Common myeloid progenitor, CD34-positive (primary cell): Measurements from ENCODE around the gene APBB1IP.
"Not testable (repeated sequence)": the region's sequence is repeated elsewhere in the genome, so short reads cannot be mapped to it uniquely, and the experiment has no call there.

Source experiments
- CTCF ChIA-PET: fragments of 350-600 bp; sonication (Branson Sonifier 250); formaldehyde crosslinking; loops from one replicate; lab custom pipeline; 2021; ENCODE audit warnings: antibody characterized with exemption; lab: Charles Lee
- POLR2A ChIA-PET: fragments of 350-600 bp; sonication (Branson Sonifier 250); formaldehyde crosslinking; loops from one replicate; lab custom pipeline; 2021; ENCODE audit warnings: antibody characterized with exemption; lab: Charles Lee
- DNase-seq, 3 donors: peaks; one replicate each; pipeline versions ENCODE4 v3.0.0 to v3.0.0-alpha.2; 2013
- H3K27ac ChIP-seq, 2 experiments: 1 replicate in 1 of 2; 2 replicates in 1 of 2; pipeline ENCODE4 v1.7.0; 2013; ENCODE audit warnings: inconsistent platforms in 2 of 2, low read length in 2 of 2, mild to moderate bottlenecking in 2 of 2, low read depth in 1 of 2, moderate library complexity in 1 of 2; ENCODE audit not compliant: severe bottlenecking in 2 of 2, insufficient read depth in 1 of 2, poor library complexity in 1 of 2
- H3K27me3 ChIP-seq, 5 experiments: replicated peaks in 2 of 5; 1 replicate in 3 of 5; 2 replicates in 2 of 5; pipeline versions ENCODE4 v1.6.1 to v1.7.0; 2013; ENCODE audit warnings: low read length in 4 of 5, mild to moderate bottlenecking in 2 of 5, moderate library complexity in 2 of 5, inconsistent platforms in 1 of 5; ENCODE audit not compliant: insufficient read depth in 5 of 5, control insufficient read depth in 4 of 5
- H3K36me3 ChIP-seq, 4 experiments: 1 replicate in 2 of 4; 2 replicates in 2 of 4; pipeline versions ENCODE4 v1.6.1 to v1.7.0; 2013; ENCODE audit warnings: low read length in 3 of 4, control low read depth in 1 of 4, mild to moderate bottlenecking in 1 of 4; ENCODE audit not compliant: control insufficient read depth in 4 of 4, insufficient read depth in 4 of 4
- H3K4me1 ChIP-seq, 4 experiments: 1 replicate in 3 of 4; 2 replicates in 1 of 4; pipeline versions ENCODE4 v1.6.1 to v1.7.1; 2013; ENCODE audit warnings: low read length in 3 of 4, mild to moderate bottlenecking in 3 of 4, control low read depth in 1 of 4, inconsistent platforms in 1 of 4, moderate library complexity in 1 of 4; ENCODE audit not compliant: control insufficient read depth in 4 of 4, insufficient read depth in 4 of 4; ENCODE audit errors: control extremely low read depth in 1 of 4
- H3K4me3 ChIP-seq, 7 experiments: 1 replicate in 4 of 7; 2 replicates in 3 of 7; pipeline versions ENCODE4 v1.5.1 to v1.7.0; 2013; ENCODE audit warnings: mild to moderate bottlenecking in 7 of 7, low read length in 6 of 7, moderate library complexity in 6 of 7, inconsistent platforms in 2 of 7, low read depth in 2 of 7, control low read depth in 1 of 7; ENCODE audit not compliant: insufficient read depth in 4 of 7, control insufficient read depth in 1 of 7; ENCODE audit errors: extremely low read depth in 1 of 7
- H3K9me3 ChIP-seq, 5 experiments: 1 replicate in 4 of 5; 2 replicates in 1 of 5; pipeline versions ENCODE4 v1.6.1 to v1.7.1; 2013; ENCODE audit warnings: low read length in 4 of 5, mild to moderate bottlenecking in 2 of 5, inconsistent platforms in 1 of 5, low read depth in 1 of 5, moderate library complexity in 1 of 5; ENCODE audit not compliant: control insufficient read depth in 4 of 5, insufficient read depth in 2 of 5; ENCODE audit errors: control extremely low read depth in 1 of 5
- whole genome bisulfite sequencing: methylation state at CpG from one replicate; pipeline ENCODE4 v1.1.5; 2013; ENCODE audit not compliant: insufficient coverage; 5-methylcytosine and 5-hydroxymethylcytosine counted together

Gene APBB1IP

DNA sequence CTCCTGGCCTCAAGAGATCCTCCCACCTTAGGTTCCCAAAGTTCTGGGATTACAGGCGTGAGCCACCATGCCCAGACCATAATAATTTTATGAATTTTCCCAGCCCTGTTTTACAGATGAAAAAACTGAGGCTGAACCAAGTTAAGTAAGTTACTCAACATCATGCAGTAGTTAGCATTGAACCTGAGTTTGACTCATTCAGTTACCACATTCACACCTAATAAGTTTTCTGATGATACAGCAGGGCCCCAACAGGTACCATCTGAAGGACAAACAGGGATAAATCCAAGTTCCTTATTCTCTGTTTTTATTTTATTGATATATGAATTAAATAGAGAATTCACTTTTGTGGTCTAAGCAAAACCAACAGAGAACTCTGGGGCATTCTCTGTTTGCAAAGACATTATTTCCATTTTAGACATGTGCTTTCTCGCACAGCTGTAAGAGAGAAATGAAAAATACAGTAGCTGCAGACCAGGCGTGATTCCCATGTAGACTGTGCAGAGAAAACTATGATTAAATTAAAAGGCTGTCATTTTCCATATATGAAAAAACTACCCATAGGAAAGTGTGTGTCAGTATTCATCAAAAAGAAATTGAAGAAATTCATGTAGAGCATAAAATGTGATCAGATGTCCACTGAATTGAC, 26.6 kb downstream of the APBB1IP start:
- DNase-seq: no peak
- H3K27ac ChIP-seq: no peak overlapping the region

DNA sequence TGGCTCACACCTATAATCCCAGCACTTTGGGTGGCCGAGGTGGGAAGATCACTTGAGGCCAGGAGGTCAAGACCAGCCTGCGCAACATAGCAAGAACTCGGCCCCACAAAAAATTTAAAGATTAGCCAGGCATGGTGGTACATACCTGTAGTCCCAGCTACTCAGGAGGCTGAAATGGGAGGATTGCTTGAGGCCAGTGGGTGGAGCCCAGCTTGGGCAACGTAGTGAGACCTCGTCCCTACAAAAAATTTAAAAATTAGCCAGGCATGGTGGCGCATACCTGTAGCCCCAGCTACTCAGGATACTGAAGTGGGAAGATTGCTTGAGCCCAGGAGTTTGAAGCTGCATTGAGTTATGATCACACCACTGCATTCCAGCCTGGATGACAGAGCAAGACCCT, 28.4 kb downstream of the APBB1IP start:
- CTCF ChIA-PET: interaction anchor here (1.3 to 2.6 kb wide), 2 partner anchors 9 to 10 kb away, joined by 5 to 11 read pairs; no protein-coding TSS in a partner anchor

More for the DNA sequence above, 26.6 kb downstream of the APBB1IP start:
- H3K4me1 ChIP-seq: no peaks in the 10 kb centered on the region
- H3K36me3 ChIP-seq: peaks cover 0 to 24% (median 17%) of the 10 kb centered on the region in 4 experiments
- ChIA-PET CTCF (no interaction called here), POLR2A (no interaction called here)
- no peak overlapping the region for H3K4me3 ChIP-seq
- no peaks in the 10 kb centered on the region for H3K9me3 ChIP-seq
- 100% methylated on average over 1 of the region's 3 CpGs for WGBS
- no peaks in the 10 kb centered on the region for H3K27me3 ChIP-seq

DNA sequence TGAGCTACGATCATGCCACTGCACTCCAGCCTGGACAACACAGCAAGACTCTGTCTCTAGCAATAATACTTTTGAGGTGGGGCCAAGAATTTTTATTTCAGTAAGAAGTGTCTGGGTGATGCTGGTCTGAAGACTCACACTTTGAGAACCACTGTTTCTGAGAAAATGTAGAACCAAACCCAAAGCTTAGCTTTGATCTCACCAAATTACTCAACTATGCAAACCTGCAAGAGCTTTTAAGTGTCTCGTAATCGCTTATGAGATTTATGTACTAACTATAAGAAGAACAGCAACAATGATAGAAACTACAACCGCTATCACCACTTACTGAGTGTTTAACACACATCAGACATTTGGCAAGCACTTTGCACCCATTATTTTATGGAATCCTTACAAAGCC, 29.5 kb downstream of the APBB1IP start:
- H3K4me1 ChIP-seq: peaks cover 0 to 8% (median 2%) of the 10 kb centered on the region in 4 experiments

More for the DNA sequence above, 28.4 kb downstream of the APBB1IP start:
- H3K9me3 ChIP-seq, POLR2A ChIA-PET, H3K4me1 ChIP-seq, H3K27me3 ChIP-seq, H3K27ac ChIP-seq, DNase-seq, H3K4me3 ChIP-seq: not testable (repeated sequence)
- 100% methylated on average over 5 of the region's 6 CpGs for WGBS
- H3K36me3 ChIP-seq: peaks cover 4 to 21% (median 16%) of the 10 kb centered on the region in 4 experiments

DNA sequence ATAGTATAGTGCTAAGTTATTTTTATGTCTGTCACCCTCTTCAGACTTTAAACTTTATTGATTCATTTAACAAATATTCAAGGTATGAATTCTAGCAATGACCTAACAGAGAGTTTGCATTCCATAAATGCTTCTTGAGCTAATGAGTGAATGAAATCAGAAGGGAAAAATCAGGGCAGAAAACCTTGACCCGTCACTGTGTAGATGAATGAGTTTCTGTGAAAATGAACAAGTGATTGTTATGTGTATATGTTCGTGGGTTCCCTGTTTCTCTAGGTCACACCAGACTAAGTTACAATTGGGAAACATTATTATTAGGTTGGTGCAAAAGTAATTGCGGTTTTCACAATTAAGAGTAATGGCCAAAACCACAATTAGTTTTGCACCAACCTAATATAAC, 30.1 kb downstream of the APBB1IP start:
- H3K27ac ChIP-seq: no peak overlapping the region
- DNase-seq: no peak
- peaks cover 0 to 10% (median 2%) of the 10 kb centered on the region in 4 experiments for H3K4me1 ChIP-seq
- 90% methylated on average over 1 of the region's 3 CpGs for WGBS
- H3K4me3 ChIP-seq: no peak overlapping the region
- peaks cover 4 to 24% (median 15%) of the 10 kb centered on the region in 4 experiments for H3K36me3 ChIP-seq
- POLR2A ChIA-PET: no interaction called here
- CTCF ChIA-PET: interaction anchor here (1.6 to 2.6 kb wide), 3 partner anchors 8 to 10 kb away, joined by 3 to 11 read pairs (median 3); no protein-coding TSS in a partner anchor
- H3K9me3 ChIP-seq: no peaks in the 10 kb centered on the region
- no peaks in the 10 kb centered on the region for H3K27me3 ChIP-seq

More for the DNA sequence above, 29.5 kb downstream of the APBB1IP start:
- no peak for DNase-seq
- Histone ChIP-seq H3K27me3 (no peaks in the 10 kb centered on the region), H3K36me3 (peaks cover 4 to 24% (median 18%) of the 10 kb centered on the region in 4 experiments), H3K9me3 (no peaks in the 10 kb centered on the region), H3K4me3 (no peak overlapping the region), H3K27ac (no peak overlapping the region)
- ChIA-PET CTCF (interaction anchor here (1.6 to 2.6 kb wide), 3 partner anchors 9 to 11 kb away, joined by 3 to 11 read pairs (median 3); no protein-coding TSS in a partner anchor), POLR2A (no interaction called here)
- WGBS: 96% methylated on average over 4 of the region's 4 CpGs

DNA sequence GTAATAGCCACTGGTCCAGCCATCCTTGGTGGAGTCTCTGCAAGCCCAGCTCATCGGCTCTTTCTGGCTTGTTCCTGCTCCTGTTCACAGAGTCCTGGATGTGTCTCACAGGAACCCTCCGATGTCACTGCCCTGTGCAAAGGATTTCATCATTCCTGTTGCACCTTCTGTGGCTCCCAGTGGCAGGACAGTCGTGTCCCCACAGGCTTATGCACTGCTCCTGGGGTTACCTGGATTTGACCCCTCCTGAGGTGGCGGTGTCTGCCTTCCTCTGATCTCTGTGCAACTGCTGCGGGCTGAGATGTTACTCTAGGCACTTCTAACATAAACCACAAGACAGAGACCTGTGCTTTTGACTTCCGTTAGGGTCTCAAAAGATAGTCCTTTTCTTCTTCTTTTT, 30.6 kb downstream of the APBB1IP start:
- Histone ChIP-seq H3K27me3 (no peaks in the 10 kb centered on the region), H3K36me3 (peaks cover 4 to 24% (median 15%) of the 10 kb centered on the region in 4 experiments), H3K27ac (no peak overlapping the region), H3K4me3 (no peak overlapping the region), H3K4me1 (peaks cover 0 to 10% (median 2%) of the 10 kb centered on the region in 4 experiments), H3K9me3 (no peaks in the 10 kb centered on the region)
- no peak for DNase-seq
- 90% methylated on average over 5 of the region's 6 CpGs for WGBS
- ChIA-PET POLR2A (no interaction called here), CTCF (interaction anchor here (1.6 kb wide), 2 partner anchors 10 to 11 kb away, joined by 3 read pairs; no protein-coding TSS in a partner anchor)

DNA sequence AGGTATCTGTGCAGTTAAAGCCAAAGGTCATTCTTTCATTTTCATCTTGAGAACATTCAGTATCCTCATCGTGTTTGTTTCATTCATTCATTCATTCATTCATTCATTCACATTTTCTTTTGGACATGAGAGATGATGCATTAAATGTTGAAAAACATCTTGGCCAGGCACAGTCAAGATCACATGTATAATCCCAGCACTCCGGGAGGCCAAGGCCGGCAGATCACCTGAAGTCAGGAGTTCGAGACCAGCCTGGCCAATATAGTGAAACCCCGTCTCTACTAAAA, 34.3 kb downstream of the APBB1IP start:
- no peak for DNase-seq
- H3K4me1 ChIP-seq: peaks cover 0 to 21% (median 9%) of the 10 kb centered on the region in 4 experiments
- no peaks in the 10 kb centered on the region for H3K27me3 ChIP-seq
- ChIA-PET CTCF (interaction anchor here (0.8 to 1.4 kb wide), 2 partner anchors 8 to 23 kb away, joined by 4 to 10 read pairs; no protein-coding TSS in a partner anchor), POLR2A (no interaction called here)
- 100% methylated on average over 4 of the region's 5 CpGs for WGBS
- peaks cover 4 to 11% (median 9%) of the 10 kb centered on the region in 4 experiments for H3K36me3 ChIP-seq
- no peak overlapping the region for H3K4me3 ChIP-seq
- H3K27ac ChIP-seq: no peak overlapping the region
- no peaks in the 10 kb centered on the region for H3K9me3 ChIP-seq

DNA sequence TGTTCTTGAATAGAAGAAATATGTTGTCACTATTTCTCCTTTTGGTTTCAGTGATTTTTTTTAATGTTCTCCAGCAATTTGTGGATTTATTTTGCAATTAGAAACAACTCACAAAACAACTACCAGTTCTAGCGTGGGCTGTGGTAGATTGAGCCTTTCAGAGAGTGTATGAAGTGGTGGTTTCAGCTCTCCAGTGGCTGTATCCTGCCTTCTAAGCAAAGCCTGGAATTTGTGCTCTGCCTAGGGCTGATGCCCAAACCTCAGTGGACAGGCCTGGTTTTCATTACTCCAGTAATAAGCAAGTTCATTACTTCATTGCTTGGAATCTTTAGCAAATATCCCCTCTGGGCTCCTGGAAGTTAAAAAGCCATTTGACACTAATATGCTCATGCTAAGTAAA, 35.9 kb downstream of the APBB1IP start:
- H3K4me3 ChIP-seq: no peak overlapping the region
- H3K27me3 ChIP-seq: no peaks in the 10 kb centered on the region
- peaks cover 4 to 9% (median 5%) of the 10 kb centered on the region in 4 experiments for H3K36me3 ChIP-seq
- WGBS: no CpG with 5 or more reads among the region's 1 CpG
- ChIA-PET CTCF (interaction anchor here (1.4 kb wide), 1 partner anchor 28 kb away, joined by 3 read pairs; no protein-coding TSS in a partner anchor), POLR2A (no interaction called here)
- H3K27ac ChIP-seq: no peak overlapping the region
- peaks cover 0 to 35% (median 23%) of the 10 kb centered on the region in 4 experiments for H3K4me1 ChIP-seq
- DNase-seq: no peak
- H3K9me3 ChIP-seq: no peaks in the 10 kb centered on the region
